ENCODE measurements around the gene TPRN. TPM values are rescaled to one million over a fixed set of nuclear protein-coding genes. Genes with fewer than 3 reads are reported as not detected.

TPRN gene
- total RNA-seq, 2 experiments from 2014 or later, result 11.1 to 11.9 TPM

- ChIA-PET POLR2A (interaction anchor here (0.7 to 5.0 kb wide), 11 partner anchors 13 to 215 kb away, joined by 3 to 60 read pairs (median 6); partner anchors contain the start of genes MAN1B1, NELFB, RNF208 and RNF224), CTCF (interaction anchor here (0.7 to 2.4 kb wide), 8 partner anchors 11 to 226 kb away, joined by 3 to 6 read pairs (median 4); partner anchors contain the start of genes CYSRT1, MAN1B1, RNF224 and SAPCD2)
These were observed 39.1 kb upstream of the TPRN start for GRCh38 chr9:137239541-137240200.

- POLR2A ChIA-PET, result no interaction called here
These were observed 37.5 kb upstream of the TPRN start for GRCh38 chr9:137237759-137238726.

GRCh38 chr9:137236936-137237421 is 36.4 kb upstream of the TPRN start:
- POLR2A ChIA-PET, result interaction anchor here (0.6 to 1.1 kb wide), 3 partner anchors 17 to 190 kb away, joined by 3 to 4 read pairs (median 3); no protein-coding TSS in a partner anchor
- CTCF ChIA-PET, result interaction anchor here (0.6 to 2.7 kb wide), 40 partner anchors 8 to 315 kb away, joined by 3 to 49 read pairs (median 4); partner anchors contain the start of genes ANAPC2, CYSRT1, DPP7 and MAN1B1

More at GRCh38 chr9:137237759-137238726, 37.5 kb upstream of the TPRN start:
- CTCF ChIA-PET, result interaction anchor here (1.1 to 2.7 kb wide), 6 partner anchors 13 to 209 kb away, joined by 3 to 49 read pairs (median 13); partner anchors contain the start of genes ANAPC2, CYSRT1, NELFB and RNF208

- CTCF ChIA-PET, result interaction anchor here (0.6 to 2.7 kb wide), 41 partner anchors 9 to 746 kb away, joined by 3 to 49 read pairs (median 4); partner anchors contain the start of genes ANAPC2, CYSRT1, DPP7 and MAN1B1
- POLR2A ChIA-PET, result interaction anchor here (0.6 to 1.1 kb wide), 4 partner anchors 18 to 244 kb away, joined by 3 to 6 read pairs (median 4); no protein-coding TSS in a partner anchor
These were observed 35.8 kb upstream of the TPRN start for GRCh38 chr9:137236238-137236935.

GRCh38 chr9:137235424-137236237 is 35.1 kb upstream of the TPRN start:
- POLR2A ChIA-PET, result interaction anchor here (0.6 kb wide), 1 partner anchor 243 kb away, joined by 6 read pairs; no protein-coding TSS in a partner anchor

GRCh38 chr9:137234758-137235423 is 34.4 kb upstream of the TPRN start:
- POLR2A ChIA-PET, result interaction anchor here (1.0 kb wide), 1 partner anchor 67 kb away, joined by 3 read pairs; no protein-coding TSS in a partner anchor
- CTCF ChIA-PET, result interaction anchor here (0.8 to 2.7 kb wide), 7 partner anchors 19 to 205 kb away, joined by 3 to 19 read pairs (median 3); partner anchors contain the start of genes ANAPC2 and SSNA1

More at GRCh38 chr9:137235424-137236237, 35.1 kb upstream of the TPRN start:
- CTCF ChIA-PET, result interaction anchor here (0.6 to 2.7 kb wide), 23 partner anchors 10 to 745 kb away, joined by 3 to 49 read pairs (median 5); partner anchors contain the start of genes ANAPC2, CYSRT1, DPP7 and MAN1B1

- CTCF ChIA-PET, result interaction anchor here (0.8 to 1.5 kb wide), 2 partner anchors 38 to 105 kb away, joined by 3 read pairs; no protein-coding TSS in a partner anchor
- POLR2A ChIA-PET, result interaction anchor here (1.0 kb wide), 1 partner anchor 67 kb away, joined by 3 read pairs; no protein-coding TSS in a partner anchor
These were observed 33.6 kb upstream of the TPRN start for GRCh38 chr9:137234055-137234697.

- POLR2A ChIA-PET, result no interaction called here
- CTCF ChIA-PET, result no interaction called here
These were observed 32.8 kb upstream of the TPRN start for GRCh38 chr9:137233143-137233980.

GRCh38 chr9:137232510-137232909 is 32.0 kb upstream of the TPRN start:
- ChIA-PET POLR2A (no interaction called here), CTCF (no interaction called here)

GRCh38 chr9:137232101-137232500 is 31.6 kb upstream of the TPRN start:
- ChIA-PET CTCF (no interaction called here), POLR2A (no interaction called here)

- POLR2A ChIA-PET, result no interaction called here
- CTCF ChIA-PET, result interaction anchor here (0.6 to 1.2 kb wide), 2 partner anchors 43 to 108 kb away, joined by 4 read pairs; partner anchors contain the start of genes ANAPC2 and SSNA1
These were observed 31.0 kb upstream of the TPRN start for GRCh38 chr9:137231372-137232039.

GRCh38 chr9:137230705-137231371 is 30.3 kb upstream of the TPRN start, which contains the start of gene SLC34A3:
SLC34A3 (plus strand) TSS chr9:137230901; CDS start chr9:137231703, 802 bp downstream.
- POLR2A ChIA-PET, result no interaction called here
- CTCF ChIA-PET, result interaction anchor here (1.2 kb wide), 1 partner anchor 42 kb away, joined by 4 read pairs; the partner anchor contains the start of genes ANAPC2 and SSNA1

GRCh38 chr9:137229903-137230704 is 29.6 kb upstream of the TPRN start:
- POLR2A ChIA-PET, result no interaction called here
- CTCF ChIA-PET, result interaction anchor here (1.2 kb wide), 1 partner anchor 41 kb away, joined by 4 read pairs; the partner anchor contains the start of genes ANAPC2 and SSNA1

All from activated CD8-positive, alpha-beta memory T cell treated with anti-CD3 and anti-CD28 coated beads for 36 hours (primary cell).